HG02623 (cell line): ENCODE data around the gene IPO5.
"Not testable (repeated sequence)": the region's sequence is repeated elsewhere in the genome, so short reads cannot be mapped to it uniquely, and the experiment has no call there.

Experiments
- ATAC-seq: cut with Tn5 transposase; IDR thresholded peaks from one replicate; pipeline ENCODE4 v1.9.1; 2021; ENCODE audit warnings: moderate library complexity; ENCODE audit not compliant: unreplicated experiment

The IPO5 gene

GRCh38 chr13:98007001-98007400 lies 53.5 kb downstream of the IPO5 start:
- no peak for ATAC-seq

GRCh38 chr13:98013241-98013640 lies 59.8 kb downstream of the IPO5 start:
- ATAC-seq: no peak

GRCh38 chr13:98014766-98015165 lies 61.3 kb downstream of the IPO5 start:
- no peak for ATAC-seq

- no peak for ATAC-seq
Measured at GRCh38 chr13:98018293-98018692, 64.8 kb downstream of the IPO5 start.

GRCh38 chr13:98019186-98019585 lies 65.7 kb downstream of the IPO5 start:
- no peak for ATAC-seq

GRCh38 chr13:98020271-98020670 lies 66.8 kb downstream of the IPO5 start:
- no peak for ATAC-seq

GRCh38 chr13:98022210-98022609 lies 68.7 kb downstream of the IPO5 start:
- no peak for ATAC-seq

GRCh38 chr13:98025480-98026025 lies 72.1 kb downstream of the IPO5 start:
- no peak for ATAC-seq

GRCh38 chr13:98026457-98026857 lies 73.0 kb downstream of the IPO5 start:
- ATAC-seq: no peak

GRCh38 chr13:98032168-98032567 lies 78.7 kb downstream of the IPO5 start:
- no peak for ATAC-seq

- ATAC-seq: no peak
Measured at GRCh38 chr13:98033277-98034247, 80.1 kb downstream of the IPO5 start.

GRCh38 chr13:98035373-98035772 lies 81.9 kb downstream of the IPO5 start:
- no peak for ATAC-seq

- not testable (repeated sequence) for ATAC-seq
Measured at GRCh38 chr13:98036564-98037302, 83.3 kb downstream of the IPO5 start.

- no peak for ATAC-seq
Measured at GRCh38 chr13:98039261-98039660, 85.8 kb downstream of the IPO5 start.

- no peak for ATAC-seq
Measured at GRCh38 chr13:98039964-98040363, 86.5 kb downstream of the IPO5 start.

GRCh38 chr13:98041081-98041820 lies 87.8 kb downstream of the IPO5 start:
- no peak for ATAC-seq

GRCh38 chr13:98044301-98044700 lies 90.8 kb downstream of the IPO5 start:
- no peak for ATAC-seq

- not testable (repeated sequence) for ATAC-seq
Measured at GRCh38 chr13:98047785-98048184, 94.3 kb downstream of the IPO5 start.

- no peak for ATAC-seq
Measured at GRCh38 chr13:98048265-98048664, 94.8 kb downstream of the IPO5 start.

GRCh38 chr13:98050041-98050466 lies 96.6 kb downstream of the IPO5 start:
- no peak for ATAC-seq

- no peak for ATAC-seq
Measured at GRCh38 chr13:98052412-98052811, 98.9 kb downstream of the IPO5 start.
